GM19372 (cell line): ENCODE measurements around the gene ZNF337.
"Not testable (repeated sequence)": the region's sequence is repeated elsewhere in the genome, so short reads cannot be mapped to it uniquely, and the experiment has no call there.

ENCODE experiments used
- ATAC-seq: cut with Tn5 transposase; IDR thresholded peaks from one replicate; pipeline ENCODE4 v1.9.1; 2021; ENCODE audit warnings: mild to moderate bottlenecking, low read depth, moderate library complexity; ENCODE audit not compliant: unreplicated experiment

Gene ZNF337

DNA sequence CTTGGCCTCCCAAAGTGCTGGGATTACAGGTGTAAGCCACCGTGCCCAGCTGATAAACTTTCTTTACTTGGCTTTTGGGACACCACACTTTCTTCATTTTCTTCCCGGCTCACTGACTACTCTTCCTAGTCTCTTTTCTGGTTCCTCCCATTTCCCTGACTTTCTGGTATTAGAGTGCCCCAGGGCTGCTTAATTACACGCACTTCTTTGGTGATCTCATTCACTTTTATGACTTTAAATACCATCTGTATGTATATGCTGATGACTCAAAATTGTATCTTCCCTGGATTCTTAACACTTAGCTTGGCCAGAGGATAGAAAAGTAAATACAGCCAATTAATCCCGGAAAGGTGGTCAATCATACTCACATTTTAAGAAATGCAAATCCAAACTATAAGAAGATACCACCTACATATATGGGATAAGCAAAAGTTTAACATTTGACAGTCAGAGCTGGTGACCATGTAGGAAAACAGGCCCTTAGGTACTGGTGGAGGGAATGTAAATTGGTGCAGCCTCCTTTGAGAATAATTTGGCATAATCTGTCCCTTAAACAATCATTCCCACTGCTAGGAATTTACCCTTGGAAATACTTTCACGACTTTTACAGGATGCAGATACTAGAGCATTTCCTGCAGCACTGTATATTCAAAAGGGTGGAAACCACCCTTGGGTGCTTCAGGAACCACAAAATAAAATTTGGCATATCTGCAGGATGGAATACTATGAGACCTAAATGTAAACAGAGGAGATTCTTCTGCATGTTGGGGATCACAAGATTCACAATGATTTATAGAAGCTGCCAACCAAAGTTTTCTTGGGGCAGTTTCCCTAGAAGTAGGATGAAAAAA, 63.5 kb downstream of the ZNF337 start:
- ATAC-seq = no peak

DNA sequence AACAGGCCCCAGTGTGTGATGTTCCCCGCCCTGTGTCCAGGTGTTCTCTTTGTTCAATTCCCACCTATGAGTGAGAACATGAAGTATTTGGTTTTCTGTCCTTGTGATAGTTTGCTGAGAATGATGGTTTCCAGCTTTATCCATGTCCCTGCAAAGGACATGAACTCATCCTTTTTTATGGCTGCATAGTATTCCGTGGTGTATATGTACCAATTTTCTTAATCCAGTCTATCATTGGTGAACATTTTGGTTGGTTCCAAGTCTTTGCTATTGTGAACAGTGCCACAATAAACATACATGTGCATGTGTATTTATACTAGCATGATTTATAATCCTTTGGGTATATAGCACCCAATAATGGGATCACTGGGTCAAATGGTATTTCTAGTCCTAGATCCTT, 66.0 kb downstream of the ZNF337 start:
- ATAC-seq = not testable (repeated sequence)

DNA sequence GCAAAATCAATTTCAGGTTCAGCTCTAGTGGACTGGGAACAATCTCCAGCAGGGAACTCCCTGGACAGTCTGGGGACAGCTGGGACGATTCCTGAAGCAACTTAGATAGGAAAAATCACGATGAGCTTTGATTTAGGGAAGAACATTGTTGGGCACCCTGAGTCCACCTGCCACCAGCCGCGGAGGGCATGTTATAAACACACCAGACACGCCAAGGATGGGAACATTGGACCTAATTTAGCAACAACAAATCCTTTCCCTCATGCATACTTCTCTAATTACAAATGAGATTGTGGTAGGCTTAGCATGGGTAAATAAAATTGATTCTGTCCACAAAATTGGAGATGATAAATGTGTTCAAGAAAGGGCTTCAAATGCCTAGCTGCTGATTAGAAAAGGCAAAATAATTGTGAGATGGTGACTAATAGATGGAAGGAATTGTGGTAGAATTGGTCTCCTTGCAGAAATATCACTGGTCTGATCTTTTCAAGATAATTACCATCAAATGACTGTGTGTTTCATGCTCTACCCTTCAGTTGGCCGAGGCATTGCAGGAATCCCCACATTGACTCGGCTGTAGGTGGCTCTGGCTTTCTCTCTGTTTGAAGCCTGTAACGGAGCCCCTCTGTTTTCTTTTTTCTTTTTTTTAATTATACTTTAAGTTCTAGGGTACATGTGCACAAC, 66.7 kb downstream of the ZNF337 start:
- ATAC-seq = no peak

DNA sequence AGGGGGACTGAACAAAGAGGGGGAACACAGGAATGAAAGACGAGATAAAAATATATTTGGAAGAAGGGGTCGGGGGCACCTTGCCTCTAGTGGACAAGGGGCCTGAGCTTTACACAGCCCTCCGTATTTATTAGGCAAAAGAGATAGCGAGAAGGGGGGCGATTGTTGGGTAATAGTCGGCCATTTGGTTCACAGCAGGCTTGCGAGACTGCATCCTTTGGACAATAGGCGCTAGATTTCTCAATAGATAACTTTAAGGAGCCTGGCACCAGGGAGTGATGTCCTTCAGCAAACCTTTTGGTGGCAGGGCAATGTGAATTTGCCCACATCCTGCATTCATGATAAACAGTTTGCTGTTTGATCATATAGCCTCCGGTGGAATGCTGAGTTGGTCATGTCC, 69.9 kb downstream of the ZNF337 start:
- ATAC-seq = no peak

DNA sequence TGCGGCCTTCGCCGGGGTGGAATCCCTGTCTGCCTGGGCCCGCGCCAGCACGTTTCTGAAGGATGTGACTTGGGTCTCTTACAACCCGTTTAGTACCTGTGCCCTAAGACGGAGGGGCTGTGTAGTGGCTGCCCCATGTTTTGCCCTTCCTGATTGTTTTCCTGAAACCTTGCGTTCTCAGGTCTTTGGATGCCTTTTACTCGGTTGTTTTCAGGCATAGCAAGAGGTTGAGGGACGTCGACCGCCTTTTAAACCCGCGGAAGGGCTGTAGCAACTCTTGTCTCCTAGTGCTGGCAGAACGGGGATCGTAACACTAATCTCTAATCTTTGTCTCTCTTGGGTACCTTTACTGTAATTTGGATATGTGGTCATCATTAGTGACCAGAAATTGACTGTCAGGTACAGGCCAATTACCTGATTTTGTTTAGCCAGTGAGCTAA, 72.1 kb downstream of the ZNF337 start:
- no peak for ATAC-seq
